K562 (cell line): ENCODE measurements around the gene NOSIP. TPM values are rescaled to one million over a fixed set of nuclear protein-coding genes. Genes with fewer than 3 reads are reported as not detected.

Experiments used
- CBFB ChIP-seq: sonication (generic); formaldehyde crosslinking; IDR thresholded peaks from 2 replicates; pipeline ENCODE4 v1.4.0; 2020; ENCODE audit warnings: mild to moderate bottlenecking, missing genetic modification reagents
- CTBP1 ChIP-seq: fragments of 450-650 bp; IDR thresholded peaks from 2 replicates; pipeline ENCODE4 v1.6.1; 2016; ENCODE audit warnings: borderline replicate concordance
- DACH1 ChIP-seq: fragments of 450-650 bp; IDR thresholded peaks from 2 replicates; pipeline ENCODE4 v1.6.1; 2018; ENCODE audit not compliant: partially characterized antibody
- DMBX1 ChIP-seq: fragments of 250-450 bp; sonication (Bioruptor Pico); IDR thresholded peaks from 2 replicates; pipeline ENCODE4 v1.8.0; 2022; ENCODE audit warnings: inconsistent platforms, mild to moderate bottlenecking, moderate library complexity, borderline replicate concordance
- HEY1 ChIP-seq: fragments of 250-450 bp; sonication (Bioruptor Pico); IDR thresholded peaks from 2 replicates; pipeline ENCODE4 v1.5.0; 2020; ENCODE audit warnings: mild to moderate bottlenecking, moderate library complexity, borderline replicate concordance
- KAT7 ChIP-seq: sonication (generic); formaldehyde crosslinking; IDR thresholded peaks from 2 replicates; pipeline ENCODE4 v1.8.0; 2022; ENCODE audit warnings: missing genetic modification reagents, mild to moderate bottlenecking, borderline replicate concordance
- MAFK ChIP-seq: IDR thresholded peaks from 2 replicates; pipeline ENCODE4 v1.6.1; 2011; ENCODE audit warnings: low read length, improper control_type of control experiment
- MBD2 ChIP-seq: sonication (generic); IDR thresholded peaks from 2 replicates; pipeline ENCODE4 v1.6.1; 2016; ENCODE audit warnings: low read depth, borderline replicate concordance
- MED1 ChIP-seq: sonication (generic); formaldehyde crosslinking; IDR thresholded peaks from 2 replicates; pipeline ENCODE4 v1.8.1; 2023; ENCODE audit warnings: missing genetic modification reagents, borderline replicate concordance
- NEUROD1 ChIP-seq: fragments of 150-350 bp; IDR thresholded peaks from 2 replicates; pipeline ENCODE4 v1.6.1; 2014; ENCODE audit warnings: borderline replicate concordance, low read length, low read depth; ENCODE audit not compliant: partially characterized antibody
- PHF8 ChIP-seq: fragments of 200-600 bp; sonication (generic); IDR thresholded peaks from 2 replicates; pipeline ENCODE4 v1.6.1; 2012; ENCODE audit warnings: mixed run types, mild to moderate bottlenecking, inconsistent platforms, low read length, moderate library complexity, borderline replicate concordance
- RAD51 ChIP-seq: fragments of 450-650 bp; IDR thresholded peaks from 2 replicates; pipeline ENCODE4 v1.7.1; 2016; ENCODE audit warnings: low read depth, mild to moderate bottlenecking, borderline replicate concordance
- RNF2 ChIP-seq: sonication (generic); IDR thresholded peaks from 2 replicates; pipeline ENCODE4 v1.6.1; 2016
- SIN3B ChIP-seq: fragments of 450-650 bp; IDR thresholded peaks from 2 replicates; pipeline ENCODE4 v1.6.1; 2017; ENCODE audit warnings: low read depth, mild to moderate bottlenecking, moderate library complexity
- SP1 ChIP-seq: sonication (generic); formaldehyde crosslinking; IDR thresholded peaks from 2 replicates; pipeline ENCODE4 v1.8.1; 2022; ENCODE audit warnings: mild to moderate bottlenecking, missing genetic modification reagents
- STAT5A ChIP-seq: IDR thresholded peaks from 2 replicates; pipeline ENCODE4 v1.6.1; 2012; ENCODE audit warnings: low read length, inconsistent platforms, borderline replicate concordance
- TSC22D4 ChIP-seq: fragments of 450-650 bp; IDR thresholded peaks from 2 replicates; pipeline ENCODE4 v1.6.1; 2016; ENCODE audit warnings: missing genetic modification characterization, missing biosample characterization, control low read depth
- ZKSCAN3 ChIP-seq: fragments of 250-450 bp; sonication (Bioruptor Pico); IDR thresholded peaks from 2 replicates; pipeline ENCODE4 v1.4.0; 2020
- ZNF165 ChIP-seq: fragments of 250-450 bp; sonication (Bioruptor Pico); IDR thresholded peaks from 2 replicates; pipeline ENCODE4 v1.4.0; 2020; ENCODE audit warnings: borderline replicate concordance
- ZNF212 ChIP-seq: fragments of 450-650 bp; formaldehyde crosslinking; IDR thresholded peaks from 2 replicates; pipeline ENCODE4 v1.4.0; 2020; ENCODE audit warnings: mild to moderate bottlenecking
- ZNF408 ChIP-seq: fragments of 250-450 bp; sonication (Bioruptor Pico); IDR thresholded peaks from 2 replicates; pipeline ENCODE4 v1.4.0; 2020; ENCODE audit warnings: low read depth, mild to moderate bottlenecking, moderate library complexity
- ZNF699 ChIP-seq: fragments of 250-450 bp; sonication (Bioruptor Pico); IDR thresholded peaks from 2 replicates; pipeline ENCODE4 v1.8.0; 2021; ENCODE audit warnings: mild to moderate bottlenecking, moderate library complexity; ENCODE audit not compliant: insufficient replicate concordance
- ZNF75A ChIP-seq: fragments of 450-650 bp; formaldehyde crosslinking; IDR thresholded peaks from 2 replicates; pipeline ENCODE4 v1.4.0; 2020; ENCODE audit warnings: mild to moderate bottlenecking
- polyA plus RNA-seq, 8 experiments: library from polyadenylated mRNA; depleted of rRNA in 4 of 8; stranded (reverse) in 5 of 8; unstranded in 3 of 8; fragments of >200 nt; fragmentation: Nextera tagmentation in 2 of 8; fragmentation: Illumina TruSeq in 1 of 8; extraction: Ambion mirVana in 2 of 8; extraction: Trizol in 1 of 8; gene quantifications; 2 replicates each; pipeline versions ENCODE4 v1.2.1 to v1.2.3, GENCODE V29; 2011 to 2014; ENCODE audit warnings: inconsistent platforms in 1 of 8, missing spikeins in 1 of 8
- total RNA-seq, 7 experiments: library from RNA; depleted of rRNA in 6 of 7; stranded (reverse); fragments of >200 nt in 6 of 7; fragmentation: Illumina TruSeq in 2 of 7; extraction: Trizol in 2 of 7; gene quantifications; 2 replicates each; pipeline versions ENCODE4 v1.2.1 to v1.2.3, GENCODE V29; 2011 to 2021; ENCODE audit warnings: low replicate concordance in 1 of 7
- TF ChIP-seq, protein P1 (sequence below): fragments of 250-450 bp; sonication (Bioruptor Pico); IDR thresholded peaks from 2 replicates; pipeline ENCODE4 v1.5.0; 2021
- TF ChIP-seq, protein P2 (sequence below): fragments of 250-450 bp; sonication (Bioruptor Pico); IDR thresholded peaks from 2 replicates; pipeline ENCODE4 v1.6.1; 2021; ENCODE audit warnings: mild to moderate bottlenecking
- TF ChIP-seq, protein P3 (sequence below): IDR thresholded peaks from 2 replicates; pipeline ENCODE4 v1.6.1; 2012; ENCODE audit warnings: low read depth, low read length, improper control_type of control experiment, borderline replicate concordance

Gene NOSIP
- total and polyA plus RNA-seq, 9 of the 15 experiments (the other 6 are each of a cell fraction or from before 2014, with no cell fraction given), result 14.4 to 153 (median 79.9) TPM

DNA sequence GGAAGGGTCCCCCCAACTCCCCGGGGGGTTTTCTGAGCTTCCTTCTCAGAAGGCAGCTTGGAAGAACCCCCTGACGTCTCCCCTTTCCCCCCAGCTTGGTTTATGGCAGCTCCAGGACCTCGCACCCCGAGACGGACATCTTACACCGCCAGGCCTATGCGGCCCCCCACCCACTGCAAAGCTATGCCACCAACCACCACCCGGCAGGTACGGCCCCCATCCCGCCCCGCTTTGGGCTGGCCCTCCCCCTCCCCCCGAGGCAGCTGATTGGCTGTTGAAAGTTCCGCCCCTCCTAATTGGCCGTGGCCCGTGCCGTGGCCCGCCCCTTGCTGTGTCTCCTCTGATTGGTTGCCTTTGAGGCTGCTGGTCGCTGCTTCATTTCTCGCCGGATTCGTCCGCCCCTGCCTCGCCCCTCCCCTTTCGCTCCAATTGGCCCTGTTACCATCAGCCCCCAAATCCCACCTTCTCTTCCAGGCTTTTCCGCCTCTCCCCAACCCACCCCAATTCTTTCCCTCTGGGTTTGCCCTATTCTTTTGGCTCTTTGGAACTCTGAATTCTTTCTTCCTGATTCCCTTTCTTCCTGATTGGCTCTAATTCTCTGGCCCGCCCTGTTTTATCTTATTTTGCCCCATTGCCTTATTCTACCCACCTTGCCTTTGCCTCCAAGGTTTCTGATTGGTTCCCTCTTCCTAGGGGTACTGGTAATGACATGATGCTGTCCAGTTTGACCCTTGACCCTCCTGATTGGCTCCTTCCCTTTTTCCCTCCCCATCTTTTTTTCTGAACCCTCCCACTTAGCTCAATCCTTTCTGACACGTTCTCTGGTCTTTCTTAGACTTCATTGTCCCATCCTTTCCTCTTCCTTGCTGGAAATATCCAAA is 13.1 kb upstream of the NOSIP start (continued):
- TF ChIP-seq RAD51, result 0 out of 2 replicates have a peak, but pooled peaks have one; percentile 10
- no peak for TF ChIP-seq ZKSCAN3 (CRISPR knock-in tag)
- TF ChIP-seq CTBP1, result no peak
- no peak for TF ChIP-seq ZNF699 (CRISPR knock-in tag)
- no peak for TF ChIP-seq ZNF408 (CRISPR knock-in tag)
- TF ChIP-seq KAT7, result no peak
- no peak for TF ChIP-seq MAFK
- TF ChIP-seq MBD2, result peak; percentile 95
- TF ChIP-seq TSC22D4, result no peak
- no peak for TF ChIP-seq ZNF75A
- TF ChIP-seq, protein P1, sequence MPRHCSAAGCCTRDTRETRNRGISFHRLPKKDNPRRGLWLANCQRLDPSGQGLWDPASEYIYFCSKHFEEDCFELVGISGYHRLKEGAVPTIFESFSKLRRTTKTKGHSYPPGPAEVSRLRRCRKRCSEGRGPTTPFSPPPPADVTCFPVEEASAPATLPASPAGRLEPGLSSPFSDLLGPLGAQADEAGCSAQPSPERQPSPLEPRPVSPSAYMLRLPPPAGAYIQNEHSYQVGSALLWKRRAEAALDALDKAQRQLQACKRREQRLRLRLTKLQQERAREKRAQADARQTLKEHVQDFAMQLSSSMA (CRISPR knock-in tag), result no peak
- TF ChIP-seq STAT5A, result no peak
- TF ChIP-seq, protein P2, sequence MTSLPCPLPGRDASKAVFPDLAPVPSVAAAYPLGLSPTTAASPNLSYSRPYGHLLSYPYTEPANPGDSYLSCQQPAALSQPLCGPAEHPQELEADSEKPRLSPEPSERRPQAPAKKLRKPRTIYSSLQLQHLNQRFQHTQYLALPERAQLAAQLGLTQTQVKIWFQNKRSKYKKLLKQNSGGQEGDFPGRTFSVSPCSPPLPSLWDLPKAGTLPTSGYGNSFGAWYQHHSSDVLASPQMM, result no peak
- no peak for TF ChIP-seq DMBX1 (CRISPR knock-in tag)
- TF ChIP-seq SP1 (CRISPR knock-in tag), result peak; percentile 53
- TF ChIP-seq ZNF212 (CRISPR knock-in tag), result no peak
- TF ChIP-seq, protein P3, sequence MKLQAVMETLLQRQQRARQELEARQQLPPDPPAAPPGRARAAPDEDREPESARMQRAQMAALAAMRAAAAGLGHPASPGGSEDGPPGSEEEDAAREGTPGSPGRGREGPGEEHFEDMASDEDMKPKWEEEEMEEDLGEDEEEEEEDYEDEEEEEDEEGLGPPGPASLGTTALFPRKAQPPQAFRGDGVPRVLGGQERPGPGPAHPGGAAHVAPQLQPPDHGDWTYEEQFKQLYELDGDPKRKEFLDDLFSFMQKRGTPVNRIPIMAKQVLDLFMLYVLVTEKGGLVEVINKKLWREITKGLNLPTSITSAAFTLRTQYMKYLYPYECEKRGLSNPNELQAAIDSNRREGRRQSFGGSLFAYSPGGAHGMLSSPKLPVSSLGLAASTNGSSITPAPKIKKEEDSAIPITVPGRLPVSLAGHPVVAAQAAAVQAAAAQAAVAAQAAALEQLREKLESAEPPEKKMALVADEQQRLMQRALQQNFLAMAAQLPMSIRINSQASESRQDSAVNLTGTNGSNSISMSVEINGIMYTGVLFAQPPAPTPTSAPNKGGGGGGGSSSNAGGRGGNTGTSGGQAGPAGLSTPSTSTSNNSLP, result no peak
- TF ChIP-seq SIN3B, result no peak
- TF ChIP-seq RNF2, result no peak
- no peak for TF ChIP-seq DACH1
- no peak for TF ChIP-seq CBFB
- no peak for TF ChIP-seq HEY1 (CRISPR knock-in tag)
- TF ChIP-seq ZNF165 (CRISPR knock-in tag), result no peak
- peak; percentile 20; the same call in 1 of the 2 replicates for TF ChIP-seq PHF8
- TF ChIP-seq NEUROD1, result peak; percentile 87
- no peak for TF ChIP-seq MED1 (CRISPR knock-in tag)
